Hepatocyte (in vitro differentiated cells): ENCODE measurements around the gene SMPD2. TPM values are rescaled to one million over a fixed set of nuclear protein-coding genes. Genes with fewer than 3 reads are reported as not detected.

Experiments
- DNase-seq: peaks from one replicate; pipeline ENCODE4 v3.0.0-alpha.2; 2016; ENCODE audit warnings: low spot score
- H2AFZ ChIP-seq: fragments of 200-600 bp; sonication (generic); 2 replicates; pipeline ENCODE4 v1.6.0; 2016; ENCODE audit warnings: antibody characterized with exemption, mild to moderate bottlenecking
- H3K27ac ChIP-seq: fragments of 200-600 bp; sonication (generic); 2 replicates; pipeline ENCODE4 v1.5.1; 2016; ENCODE audit warnings: mild to moderate bottlenecking
- H3K27me3 ChIP-seq: fragments of 200-600 bp; sonication (generic); 2 replicates; pipeline ENCODE4 v1.6.1; 2016
- H3K36me3 ChIP-seq: fragments of 200-600 bp; sonication (generic); replicated peaks from 2 replicates; pipeline ENCODE4 v1.5.1; 2016; ENCODE audit warnings: low read depth; ENCODE audit not compliant: insufficient read depth
- H3K4me1 ChIP-seq: fragments of 200-600 bp; sonication (generic); 2 replicates; pipeline ENCODE4 v1.5.1; 2016; ENCODE audit warnings: mild to moderate bottlenecking, moderate library complexity; ENCODE audit not compliant: insufficient read depth
- H3K4me2 ChIP-seq: fragments of 200-600 bp; sonication (generic); 2 replicates; pipeline ENCODE4 v1.6.0; 2016
- H3K4me3 ChIP-seq: fragments of 200-600 bp; sonication (generic); 2 replicates; pipeline ENCODE4 v1.5.1; 2016; ENCODE audit warnings: mild to moderate bottlenecking
- H3K79me2 ChIP-seq: fragments of 200-600 bp; sonication (generic); 2 replicates; pipeline ENCODE4 v1.6.0; 2017; ENCODE audit warnings: mild to moderate bottlenecking
- H3K9me2 ChIP-seq: fragments of 200-600 bp; sonication (generic); replicated peaks from 2 replicates; pipeline ENCODE4 v1.6.0; 2017; ENCODE audit warnings: mild to moderate bottlenecking; ENCODE audit not compliant: insufficient read depth
- H3K9me3 ChIP-seq: fragments of 200-600 bp; sonication (generic); 2 replicates; pipeline ENCODE4 v1.5.1; 2016; ENCODE audit warnings: low read depth, mild to moderate bottlenecking
- H4K20me1 ChIP-seq: fragments of 200-600 bp; sonication (generic); 2 replicates; pipeline ENCODE4 v1.6.0; 2016; ENCODE audit warnings: mild to moderate bottlenecking; ENCODE audit not compliant: insufficient read depth, poor library complexity, severe bottlenecking
- EZH2 ChIP-seq: fragments of 200-600 bp; sonication (generic); IDR thresholded peaks from 2 replicates; pipeline ENCODE4 v1.6.1; 2016; ENCODE audit warnings: antibody characterized with exemption, mild to moderate bottlenecking, borderline replicate concordance
- EZH2phosphoT487 ChIP-seq: fragments of 200-600 bp; sonication (generic); IDR thresholded peaks from one replicate; pipeline ENCODE4 v1.6.1; 2018; ENCODE audit warnings: antibody characterized with exemption, mild to moderate bottlenecking, low read depth, moderate library complexity; ENCODE audit not compliant: unreplicated experiment, severe bottlenecking
- WGBS: methylation state at CpG from one replicate; pipeline ENCODE4 v1.1.6; 2016; ENCODE audit warnings: low lambda C conversion rate; ENCODE audit errors: missing lambda C conversion rate; 5-methylcytosine and 5-hydroxymethylcytosine counted together
- polyA plus RNA-seq: library from polyadenylated mRNA; unstranded; fragments of >200 nt; fragmentation: Nextera tagmentation; extraction: Ambion mirVana; gene quantifications from 2 replicates; pipeline ENCODE4 v1.2.1, GENCODE V29; 2016
- total RNA-seq: library from RNA; depleted of rRNA; stranded (reverse); fragments of >200 nt; gene quantifications from 2 replicates; pipeline ENCODE4 v1.2.3, GENCODE V29; 2014
- TF ChIP-seq, protein P1 (sequence below): fragments of 200-600 bp; sonication (generic); IDR thresholded peaks from 2 replicates; pipeline ENCODE4 v1.5.1; 2016; ENCODE audit warnings: antibody characterized with exemption, mild to moderate bottlenecking; ENCODE audit not compliant: poor library complexity

The SMPD2 gene
- total and polyA plus RNA-seq, 2 experiments from 2014 or later, result 9.3 to 19.2 TPM

DNA sequence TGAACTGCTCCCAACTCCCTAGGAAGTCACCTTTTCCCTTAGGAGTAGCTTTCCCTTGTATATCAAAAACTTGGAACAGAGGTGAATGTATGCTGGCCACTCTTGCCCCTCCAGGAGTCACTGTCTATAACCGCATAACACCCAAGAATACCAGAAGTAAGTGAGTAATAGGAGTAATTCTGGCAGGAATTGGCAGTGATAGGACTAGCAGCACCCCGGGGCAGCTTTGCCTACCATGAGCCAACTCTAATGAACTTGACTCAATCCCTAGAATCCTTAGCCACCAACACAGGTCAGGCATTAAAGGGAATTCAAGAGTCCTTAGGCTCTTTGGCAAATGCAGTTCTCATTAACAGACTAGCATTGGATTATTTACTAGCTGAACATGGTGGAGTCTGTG, 29.5 kb upstream of the SMPD2 start:
- H4K20me1 ChIP-seq, result no peaks in the 10 kb centered on the region
- no peaks in the 10 kb centered on the region for H3K79me2 ChIP-seq
- no peak overlapping the region for H3K27ac ChIP-seq
- no peak overlapping the region for H2AFZ ChIP-seq
- no peak overlapping the region for H3K4me3 ChIP-seq
- no peaks in the 10 kb centered on the region for H3K9me2 ChIP-seq
- no peak for DNase-seq
- TF ChIP-seq, protein P1, sequence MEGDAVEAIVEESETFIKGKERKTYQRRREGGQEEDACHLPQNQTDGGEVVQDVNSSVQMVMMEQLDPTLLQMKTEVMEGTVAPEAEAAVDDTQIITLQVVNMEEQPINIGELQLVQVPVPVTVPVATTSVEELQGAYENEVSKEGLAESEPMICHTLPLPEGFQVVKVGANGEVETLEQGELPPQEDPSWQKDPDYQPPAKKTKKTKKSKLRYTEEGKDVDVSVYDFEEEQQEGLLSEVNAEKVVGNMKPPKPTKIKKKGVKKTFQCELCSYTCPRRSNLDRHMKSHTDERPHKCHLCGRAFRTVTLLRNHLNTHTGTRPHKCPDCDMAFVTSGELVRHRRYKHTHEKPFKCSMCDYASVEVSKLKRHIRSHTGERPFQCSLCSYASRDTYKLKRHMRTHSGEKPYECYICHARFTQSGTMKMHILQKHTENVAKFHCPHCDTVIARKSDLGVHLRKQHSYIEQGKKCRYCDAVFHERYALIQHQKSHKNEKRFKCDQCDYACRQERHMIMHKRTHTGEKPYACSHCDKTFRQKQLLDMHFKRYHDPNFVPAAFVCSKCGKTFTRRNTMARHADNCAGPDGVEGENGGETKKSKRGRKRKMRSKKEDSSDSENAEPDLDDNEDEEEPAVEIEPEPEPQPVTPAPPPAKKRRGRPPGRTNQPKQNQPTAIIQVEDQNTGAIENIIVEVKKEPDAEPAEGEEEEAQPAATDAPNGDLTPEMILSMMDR, result no peak
- no peak for TF ChIP-seq EZH2phosphoT487
- no peak for TF ChIP-seq EZH2
- no peak overlapping the region for H3K4me2 ChIP-seq
- H3K4me1 ChIP-seq, result no peaks in the 10 kb centered on the region
- WGBS, result 85% methylated on average over 2 of the region's 2 CpGs
- H3K27me3 ChIP-seq, result no peaks in the 10 kb centered on the region
- no peaks in the 10 kb centered on the region for H3K9me3 ChIP-seq
- H3K36me3 ChIP-seq, result no peaks in the 10 kb centered on the region

DNA sequence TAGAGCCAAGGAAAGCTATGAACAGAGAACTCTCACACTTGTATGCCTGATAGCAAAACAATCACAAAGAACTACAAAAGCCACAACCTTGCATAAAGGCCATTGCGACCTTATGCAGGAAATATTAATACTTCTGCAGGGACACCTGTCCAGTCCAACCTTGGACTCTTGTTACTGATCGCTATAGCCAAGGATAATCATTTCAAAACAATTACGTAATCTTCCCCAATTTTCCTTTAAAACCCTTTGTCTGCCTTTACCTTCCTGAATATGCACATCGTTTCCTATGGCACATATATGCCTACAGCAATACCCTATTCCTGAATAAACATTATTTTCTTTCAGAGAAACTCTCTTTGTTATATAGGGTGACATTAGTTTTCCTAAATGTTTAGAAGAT, 22.9 kb upstream of the SMPD2 start:
- Histone ChIP-seq H3K79me2 (no peaks in the 10 kb centered on the region), H3K27ac (no peak overlapping the region), H4K20me1 (no peaks in the 10 kb centered on the region), H3K27me3 (no peaks in the 10 kb centered on the region), H3K4me2 (no peak overlapping the region), H3K9me2 (no peaks in the 10 kb centered on the region), H3K4me3 (no peak overlapping the region), H3K4me1 (no peaks in the 10 kb centered on the region), H3K9me3 (no peaks in the 10 kb centered on the region), H2AFZ (no peak overlapping the region), H3K36me3 (no peaks in the 10 kb centered on the region)
- no peak for DNase-seq
- 97% methylated on average over 4 of the region's 4 CpGs for WGBS
- TF ChIP-seq EZH2 (no peak), EZH2phosphoT487 (no peak)

DNA sequence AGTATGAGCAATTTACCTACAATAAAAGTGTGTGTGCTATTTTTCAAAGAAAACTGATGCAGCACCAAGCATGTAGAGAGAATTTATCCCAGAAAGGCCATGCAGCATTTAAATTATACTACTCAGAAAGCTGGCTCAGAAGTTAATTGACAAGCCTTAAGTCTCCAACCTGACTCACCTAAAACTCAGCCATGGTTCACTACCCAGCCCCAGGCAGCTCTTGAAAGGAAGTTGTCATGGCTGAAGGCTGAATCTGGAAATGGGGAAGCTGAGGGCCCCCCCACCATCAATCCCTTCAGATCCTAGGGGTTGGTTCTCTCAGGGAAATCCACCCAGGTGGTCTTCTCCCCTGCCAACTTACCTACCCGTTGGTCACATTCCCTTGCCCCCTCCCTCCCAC, 19.8 kb upstream of the SMPD2 start:
- no peaks in the 10 kb centered on the region for H3K27me3 ChIP-seq
- H3K79me2 ChIP-seq, result no peaks in the 10 kb centered on the region
- no peaks in the 10 kb centered on the region for H3K4me1 ChIP-seq
- H3K36me3 ChIP-seq, result no peaks in the 10 kb centered on the region
- H3K9me2 ChIP-seq, result no peaks in the 10 kb centered on the region
- no peak overlapping the region for H2AFZ ChIP-seq
- DNase-seq, result no peak
- 86% methylated on average over 1 of the region's 1 CpG for WGBS
- no peak overlapping the region for H3K4me3 ChIP-seq
- no peak overlapping the region for H3K27ac ChIP-seq
- no peak for TF ChIP-seq EZH2
- no peak for TF ChIP-seq EZH2phosphoT487
- TF ChIP-seq, protein P1, result no peak
- no peak overlapping the region for H3K4me2 ChIP-seq
- H4K20me1 ChIP-seq, result no peaks in the 10 kb centered on the region
- no peaks in the 10 kb centered on the region for H3K9me3 ChIP-seq

DNA sequence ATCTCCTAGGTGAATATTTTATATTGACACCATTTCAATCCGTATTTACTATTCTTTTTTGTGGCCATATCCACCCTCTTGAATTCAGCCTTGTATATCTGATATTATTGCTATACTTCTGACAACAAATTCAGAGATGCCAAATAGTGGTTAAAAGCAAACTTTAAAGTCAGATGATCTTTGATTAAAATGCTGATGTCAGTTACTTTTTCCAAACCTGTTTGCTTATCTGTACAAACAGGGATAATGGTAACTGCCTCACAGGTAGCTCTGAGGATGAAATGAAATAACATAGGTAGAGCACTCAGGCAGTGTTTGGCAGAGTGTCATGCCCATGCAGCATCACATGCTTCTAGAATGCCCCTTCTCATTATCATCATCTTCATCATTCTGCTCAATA, 19.3 kb upstream of the SMPD2 start:
- Histone ChIP-seq H4K20me1 (no peaks in the 10 kb centered on the region), H3K4me3 (no peak overlapping the region), H3K4me1 (no peaks in the 10 kb centered on the region), H3K27me3 (no peaks in the 10 kb centered on the region), H3K4me2 (no peak overlapping the region), H3K27ac (no peak overlapping the region), H3K79me2 (no peaks in the 10 kb centered on the region), H2AFZ (no peak overlapping the region), H3K9me3 (no peaks in the 10 kb centered on the region), H3K36me3 (no peaks in the 10 kb centered on the region), H3K9me2 (no peaks in the 10 kb centered on the region)
- TF ChIP-seq, protein P1, result no peak
- TF ChIP-seq EZH2phosphoT487 (no peak), EZH2 (no peak)
- DNase-seq, result no peak
- WGBS, result 88% methylated on average over 1 of the region's 1 CpG
